GM20431 (cell line): ENCODE measurements around the gene LDLRAP1.

Experiments
- in situ Hi-C: fragments of 300-500 bp; cut with MseI, MboI; formaldehyde crosslinking; loops from one replicate; pipeline ENCODE4 v1.15.0; 2020; ENCODE audit warnings: low sequenced_read_pairs; ENCODE audit not compliant: unreplicated experiment

LDLRAP1 gene

GRCh38 chr1:25617625-25618432, 74.4 kb downstream of the LDLRAP1 start:
- in situ Hi-C loops = loop anchor here (10.0 kb wide), 1 partner anchor 177 kb away; no protein-coding TSS in a partner anchor

GRCh38 chr1:25618433-25618808, 75.0 kb downstream of the LDLRAP1 start:
- in situ Hi-C loops = loop anchor here (10.0 kb wide), 1 partner anchor 176 kb away; no protein-coding TSS in a partner anchor
